ENCODE data around the gene RAD51B.

- TF ChIP-seq POLR2AphosphoS5 (IDR thresholded peaks at IDR 0.05) (no peak), CTCF (IDR thresholded peaks at IDR 0.05) (no peak), POLR2A (IDR thresholded peaks at IDR 0.05) (no peak), EP300 (IDR thresholded peaks at IDR 0.05; ENCODE audit: low read depth) (no peak)
Measured at GRCh38 chr14:67815573-67816225, 3.9 kb upstream of the RAD51B start.
